GM12875 (cell line): ENCODE results near the gene KLHL22.

Experiments
- H3K4me3 ChIP-seq: one replicate; pipeline ENCODE4 v1.5.1; 2011; ENCODE audit warnings: low read depth, low read length, control low read depth
- CTCF ChIP-seq: IDR thresholded peaks from 2 replicates; pipeline ENCODE4 v1.5.1; 2011; ENCODE audit warnings: low read depth, mild to moderate bottlenecking, control low read depth, inconsistent platforms, low read length, moderate library complexity, borderline replicate concordance; ENCODE audit not compliant: insufficient read depth

KLHL22 gene

GRCh38 chr22:20437613-20438426 is 57.8 kb downstream of the KLHL22 start, which contains the start of gene SCARF2:
SCARF2 (minus strand) TSS chr22:20437825; CDS start chr22:20437754, 71 bp downstream.
- no peak within 1 kb of the TSS for H3K4me3 ChIP-seq
- TF ChIP-seq CTCF, result no peak

- no peak for TF ChIP-seq CTCF
- H3K4me3 ChIP-seq, result no peak overlapping the region
Observed at GRCh38 chr22:20436768-20437612, 58.6 kb downstream of the KLHL22 start.

- no peak for TF ChIP-seq CTCF
- no peak overlapping the region for H3K4me3 ChIP-seq
Observed at GRCh38 chr22:20436307-20436767, 59.3 kb downstream of the KLHL22 start.

- TF ChIP-seq CTCF, result no peak
- H3K4me3 ChIP-seq, result no peak overlapping the region
Observed at GRCh38 chr22:20435436-20436306, 59.9 kb downstream of the KLHL22 start.

GRCh38 chr22:20434773-20435172 is 60.8 kb downstream of the KLHL22 start:
- no peak overlapping the region for H3K4me3 ChIP-seq
- no peak for TF ChIP-seq CTCF

- no peak overlapping the region for H3K4me3 ChIP-seq
- TF ChIP-seq CTCF, result no peak
Observed at GRCh38 chr22:20434264-20434751, 61.3 kb downstream of the KLHL22 start.
